Measurements from ENCODE around the gene GNPTG. TPM values are rescaled to one million over a fixed set of nuclear protein-coding genes. Genes with fewer than 3 reads are reported as not detected.

Gene GNPTG
- total RNA-seq, 1 experiment from 2014 or later, result 52.2 TPM

- no peak overlapping the region for H3K4me3 ChIP-seq
- peaks cover 17% of the 10 kb centered on the region for H3K36me3 ChIP-seq
- DNase-seq, result no peak
- H3K27me3 ChIP-seq, result 0 out of 2 replicates have a peak, but pooled peaks cover 2% of the 10 kb centered on the region
- no peaks in the 10 kb centered on the region for H3K9me3 ChIP-seq
Measured at GRCh38 chr16:1349351-1349750, 2.4 kb upstream of the GNPTG start.

GRCh38 chr16:1349951-1350350, 1.8 kb upstream of the GNPTG start:
- Histone ChIP-seq H3K9me3 (no peaks in the 10 kb centered on the region), H3K36me3 (peaks cover 17% of the 10 kb centered on the region), H3K27me3 (0 out of 2 replicates have a peak, but pooled peaks cover 1% of the 10 kb centered on the region), H3K4me3 (no peak overlapping the region)
- DNase-seq, result no peak

- Histone ChIP-seq H3K36me3 (peaks cover 17% of the 10 kb centered on the region), H3K4me3 (peak overlapping the region; percentile 97), H3K27me3 (no peaks in the 10 kb centered on the region), H3K9me3 (no peaks in the 10 kb centered on the region)
- DNase-seq, result no peak
Measured at GRCh38 chr16:1350691-1351090, 1.0 kb upstream of the GNPTG start.

GRCh38 chr16:1351215-1351581, 533 bp upstream of the GNPTG start:
- H3K4me3 ChIP-seq, result peak overlapping the region; percentile 97
- no peaks in the 10 kb centered on the region for H3K27me3 ChIP-seq
- no peaks in the 10 kb centered on the region for H3K9me3 ChIP-seq
- H3K36me3 ChIP-seq, result peaks cover 17% of the 10 kb centered on the region
- DNase-seq, result no peak

GRCh38 chr16:1354815-1355540, 3.2 kb downstream of the GNPTG start:
- H3K36me3 ChIP-seq, result peaks cover 13% of the 10 kb centered on the region
- H3K9me3 ChIP-seq, result no peaks in the 10 kb centered on the region
- H3K4me3 ChIP-seq, result no peak overlapping the region
- DNase-seq, result no peak
- no peaks in the 10 kb centered on the region for H3K27me3 ChIP-seq

- no peaks in the 10 kb centered on the region for H3K9me3 ChIP-seq
- H3K27me3 ChIP-seq, result no peaks in the 10 kb centered on the region
- DNase-seq, result no peak
- peaks cover 15% of the 10 kb centered on the region for H3K36me3 ChIP-seq
- H3K4me3 ChIP-seq, result no peak overlapping the region
Measured at GRCh38 chr16:1355591-1355990, 3.9 kb downstream of the GNPTG start.

- H3K9me3 ChIP-seq, result no peaks in the 10 kb centered on the region
- no peak for DNase-seq
- H3K4me3 ChIP-seq, result no peak overlapping the region
- no peaks in the 10 kb centered on the region for H3K27me3 ChIP-seq
- peaks cover 19% of the 10 kb centered on the region for H3K36me3 ChIP-seq
Measured at GRCh38 chr16:1356061-1356900, 4.5 kb downstream of the GNPTG start.

- Histone ChIP-seq H3K9me3 (no peaks in the 10 kb centered on the region), H3K27me3 (no peaks in the 10 kb centered on the region), H3K4me3 (no peak overlapping the region), H3K36me3 (peaks cover 35% of the 10 kb centered on the region)
- DNase-seq, result no peak
Measured at GRCh38 chr16:1357906-1358566, 6.3 kb downstream of the GNPTG start.

GRCh38 chr16:1361685-1362360, 10.1 kb downstream of the GNPTG start:
- Histone ChIP-seq H3K36me3 (peaks cover 67% of the 10 kb centered on the region), H3K27me3 (no peaks in the 10 kb centered on the region), H3K9me3 (no peaks in the 10 kb centered on the region), H3K4me3 (no peak overlapping the region)
- DNase-seq, result no peak

- H3K36me3 ChIP-seq, result peaks cover 68% of the 10 kb centered on the region
Measured at GRCh38 chr16:1362807-1363206, 11.1 kb downstream of the GNPTG start.

GRCh38 chr16:1363501-1364041, 11.8 kb downstream of the GNPTG start:
- Histone ChIP-seq H3K9me3 (no peaks in the 10 kb centered on the region), H3K36me3 (peaks cover 72% of the 10 kb centered on the region), H3K27me3 (no peaks in the 10 kb centered on the region), H3K4me3 (no peak overlapping the region)
- DNase-seq, result no peak

More at GRCh38 chr16:1362807-1363206, 11.1 kb downstream of the GNPTG start:
- no peaks in the 10 kb centered on the region for H3K9me3 ChIP-seq
- H3K4me3 ChIP-seq, result no peak overlapping the region
- DNase-seq, result no peak
- H3K27me3 ChIP-seq, result no peaks in the 10 kb centered on the region

GRCh38 chr16:1364510-1364909, 12.8 kb downstream of the GNPTG start:
- H3K27me3 ChIP-seq, result no peaks in the 10 kb centered on the region
- H3K36me3 ChIP-seq, result peaks cover 73% of the 10 kb centered on the region
- no peaks in the 10 kb centered on the region for H3K9me3 ChIP-seq
- no peak overlapping the region for H3K4me3 ChIP-seq
- no peak for DNase-seq

GRCh38 chr16:1366060-1366711, 14.5 kb downstream of the GNPTG start:
- H3K36me3 ChIP-seq, result peaks cover 68% of the 10 kb centered on the region
- no peaks in the 10 kb centered on the region for H3K27me3 ChIP-seq
- no peak for DNase-seq
- H3K4me3 ChIP-seq, result no peak overlapping the region
- no peaks in the 10 kb centered on the region for H3K9me3 ChIP-seq

GRCh38 chr16:1366712-1367299, 15.1 kb downstream of the GNPTG start:
- DNase-seq, result no peak
- no peak overlapping the region for H3K4me3 ChIP-seq
- no peaks in the 10 kb centered on the region for H3K9me3 ChIP-seq
- H3K36me3 ChIP-seq, result peaks cover 62% of the 10 kb centered on the region
- H3K27me3 ChIP-seq, result no peaks in the 10 kb centered on the region

GRCh38 chr16:1367486-1368174, 15.9 kb downstream of the GNPTG start:
- no peaks in the 10 kb centered on the region for H3K27me3 ChIP-seq
- H3K36me3 ChIP-seq, result peaks cover 55% of the 10 kb centered on the region
- H3K4me3 ChIP-seq, result no peak overlapping the region
- no peak for DNase-seq
- no peaks in the 10 kb centered on the region for H3K9me3 ChIP-seq
